Ovary (tissue), 3 donors: ENCODE results near the gene PRSS1.

Experiments used
- EP300 ChIP-seq: sonication (generic); formaldehyde crosslinking; IDR thresholded peaks from one replicate; pipeline ENCODE4 v1.6.1; 2017; ENCODE audit warnings: antibody characterized with exemption
- POLR2A ChIP-seq: fragments of 450-650 bp; IDR thresholded peaks from one replicate; pipeline ENCODE4 v1.6.1; 2017; ENCODE audit warnings: antibody characterized with exemption, mild to moderate bottlenecking, moderate library complexity
- TF ChIP-seq, protein P1 (sequence below), 3 donors: fragments of 450-650 bp in 2 of 3; fragments of 200-600 bp in 1 of 3; IDR thresholded peaks; one replicate each; pipeline versions ENCODE4 v1.5.1 to v1.8.0; 2016 to 2022; ENCODE audit warnings: antibody characterized with exemption in 3 of 3, mild to moderate bottlenecking in 1 of 3
- donor health status: DM: no; HTN: no; CAD: no.

DNA sequence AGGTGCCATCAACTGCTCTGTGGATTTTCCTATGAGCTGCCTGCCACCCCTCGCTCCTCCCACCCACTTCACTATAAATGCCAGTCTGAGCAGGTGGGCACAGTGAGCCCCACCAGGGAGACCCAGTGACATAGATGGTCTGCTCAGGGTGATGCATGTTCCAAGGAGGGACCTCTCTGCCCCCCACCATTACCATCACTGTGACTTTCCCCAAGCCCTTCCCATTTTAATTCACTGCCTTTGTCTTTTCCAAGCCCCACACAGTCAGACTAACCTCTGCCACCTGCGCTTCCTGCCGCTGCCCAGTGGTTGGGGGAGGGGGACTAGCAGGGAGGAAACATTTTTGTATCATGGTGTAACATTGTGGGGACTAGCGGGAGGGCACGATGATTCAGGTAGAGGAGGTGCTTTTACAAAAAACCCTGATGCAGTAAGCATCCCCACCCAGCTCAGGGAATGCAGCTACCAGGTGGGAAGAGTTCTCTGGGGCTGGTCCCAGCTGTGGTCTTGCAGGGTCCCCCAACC, 46.1 kb downstream of the PRSS1 start:
- TF ChIP-seq, protein P1, sequence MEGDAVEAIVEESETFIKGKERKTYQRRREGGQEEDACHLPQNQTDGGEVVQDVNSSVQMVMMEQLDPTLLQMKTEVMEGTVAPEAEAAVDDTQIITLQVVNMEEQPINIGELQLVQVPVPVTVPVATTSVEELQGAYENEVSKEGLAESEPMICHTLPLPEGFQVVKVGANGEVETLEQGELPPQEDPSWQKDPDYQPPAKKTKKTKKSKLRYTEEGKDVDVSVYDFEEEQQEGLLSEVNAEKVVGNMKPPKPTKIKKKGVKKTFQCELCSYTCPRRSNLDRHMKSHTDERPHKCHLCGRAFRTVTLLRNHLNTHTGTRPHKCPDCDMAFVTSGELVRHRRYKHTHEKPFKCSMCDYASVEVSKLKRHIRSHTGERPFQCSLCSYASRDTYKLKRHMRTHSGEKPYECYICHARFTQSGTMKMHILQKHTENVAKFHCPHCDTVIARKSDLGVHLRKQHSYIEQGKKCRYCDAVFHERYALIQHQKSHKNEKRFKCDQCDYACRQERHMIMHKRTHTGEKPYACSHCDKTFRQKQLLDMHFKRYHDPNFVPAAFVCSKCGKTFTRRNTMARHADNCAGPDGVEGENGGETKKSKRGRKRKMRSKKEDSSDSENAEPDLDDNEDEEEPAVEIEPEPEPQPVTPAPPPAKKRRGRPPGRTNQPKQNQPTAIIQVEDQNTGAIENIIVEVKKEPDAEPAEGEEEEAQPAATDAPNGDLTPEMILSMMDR (IDR thresholded peaks at IDR 0.05): no peak
- no peak for TF ChIP-seq POLR2A
- TF ChIP-seq EP300: no peak
